ENCODE results near the gene PRSS38. TPM values are rescaled to one million over a fixed set of nuclear protein-coding genes. Genes with fewer than 3 reads are reported as not detected.
A peak's percentile ranks its signal among the peaks of the same experiment; 100 is the strongest.

The PRSS38 gene
- total RNA-seq, 2 donors from 2014 or later: not detected

- no peak for ATAC-seq
- intact Hi-C loops (cut with DNase I, micrococcal nuclease): no loop called here
- no peak for DNase-seq
Measured at GRCh38 chr1:227791425-227792143, 23.9 kb upstream of the PRSS38 start.

DNA sequence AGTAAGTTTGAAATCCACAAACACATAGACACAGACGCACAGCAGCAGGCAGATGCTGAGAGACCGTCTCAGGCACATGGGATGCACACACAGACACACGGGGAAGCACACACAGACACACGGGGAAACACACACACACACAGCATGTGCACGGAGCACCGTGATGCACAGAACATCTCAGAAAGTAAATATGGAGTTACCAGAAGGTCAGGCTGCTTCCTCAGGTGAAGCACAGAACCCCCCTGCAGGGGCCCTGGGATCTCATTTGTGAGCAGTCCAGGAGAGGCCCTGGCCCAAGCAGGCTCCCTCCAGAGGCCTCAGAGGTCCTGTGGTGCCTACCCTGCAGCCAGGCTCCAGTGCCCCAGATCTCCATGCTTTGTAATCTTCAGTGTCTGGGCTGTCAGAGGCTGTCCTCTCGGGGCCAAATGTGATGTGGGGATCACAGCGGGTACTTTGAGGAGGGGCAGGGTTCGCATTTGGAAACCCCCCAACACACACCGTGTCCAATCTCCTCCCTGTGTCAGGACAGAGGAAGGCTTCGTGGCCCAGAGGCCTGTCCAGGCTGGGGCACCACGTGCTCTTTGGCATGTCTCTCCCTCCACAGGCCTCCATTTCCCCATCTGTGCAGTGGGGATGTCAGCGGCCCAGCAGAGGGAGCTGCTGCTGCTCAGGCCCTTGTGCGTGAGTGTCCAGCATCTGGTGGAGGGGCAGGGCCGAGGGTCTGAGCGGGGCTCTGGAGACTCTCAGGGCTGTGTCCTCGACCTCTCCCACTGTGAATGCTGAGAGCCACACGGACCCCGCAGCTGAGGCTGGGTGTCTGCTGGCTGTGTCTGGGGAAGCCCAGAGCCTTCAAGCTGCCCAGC, 23.0 kb upstream of the PRSS38 start:
- ATAC-seq: no peak
- intact Hi-C loops (cut with DNase I, micrococcal nuclease): no loop called here

DNA sequence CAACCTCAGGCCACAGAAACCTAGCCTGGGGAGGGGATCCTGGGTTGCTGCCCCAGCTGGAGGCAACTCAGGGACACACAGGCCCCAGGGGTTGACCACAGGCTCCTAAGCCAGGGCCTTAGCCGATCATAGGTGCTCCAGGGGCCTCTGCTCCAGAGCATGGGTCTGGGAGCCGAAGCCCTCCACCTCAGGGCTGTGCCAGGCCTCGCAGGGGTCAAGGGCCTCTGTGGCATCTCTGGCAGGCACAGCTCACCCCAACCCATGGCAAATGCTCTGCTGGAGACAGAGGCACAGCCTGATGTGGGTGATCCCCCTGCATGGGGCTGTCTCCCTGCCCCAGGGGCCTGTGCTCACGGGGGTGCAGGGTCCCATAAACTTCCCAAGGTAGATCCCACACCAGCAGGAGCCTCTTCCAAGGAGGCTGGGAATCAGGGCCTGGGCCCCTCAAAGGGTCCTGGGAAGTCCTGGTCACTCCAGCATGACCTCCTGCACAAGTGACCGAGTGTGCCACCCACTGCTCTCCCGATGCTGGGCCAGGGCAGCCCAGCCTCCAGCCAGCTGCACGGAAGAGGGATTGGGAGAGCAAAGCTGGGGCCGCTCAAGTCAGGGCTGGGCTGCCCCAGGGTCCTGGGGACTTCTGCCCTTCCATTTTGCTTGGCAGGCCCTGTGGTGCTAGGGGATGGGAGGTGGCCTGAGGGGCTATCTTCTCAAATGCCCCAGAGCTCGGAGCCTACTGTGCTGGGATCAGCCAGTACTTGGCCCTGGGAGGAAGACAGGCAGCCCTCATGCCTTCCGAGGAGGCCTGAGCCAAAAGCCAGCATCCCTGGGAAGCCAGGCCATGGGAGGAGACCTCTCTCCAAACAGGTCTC, 22.2 kb upstream of the PRSS38 start:
- intact Hi-C loops (cut with DNase I, micrococcal nuclease): no loop called here
- ATAC-seq (no peak), DNase-seq (no peak)

More for the DNA sequence above, 23.0 kb upstream of the PRSS38 start:
- DNase-seq: no peak

DNA sequence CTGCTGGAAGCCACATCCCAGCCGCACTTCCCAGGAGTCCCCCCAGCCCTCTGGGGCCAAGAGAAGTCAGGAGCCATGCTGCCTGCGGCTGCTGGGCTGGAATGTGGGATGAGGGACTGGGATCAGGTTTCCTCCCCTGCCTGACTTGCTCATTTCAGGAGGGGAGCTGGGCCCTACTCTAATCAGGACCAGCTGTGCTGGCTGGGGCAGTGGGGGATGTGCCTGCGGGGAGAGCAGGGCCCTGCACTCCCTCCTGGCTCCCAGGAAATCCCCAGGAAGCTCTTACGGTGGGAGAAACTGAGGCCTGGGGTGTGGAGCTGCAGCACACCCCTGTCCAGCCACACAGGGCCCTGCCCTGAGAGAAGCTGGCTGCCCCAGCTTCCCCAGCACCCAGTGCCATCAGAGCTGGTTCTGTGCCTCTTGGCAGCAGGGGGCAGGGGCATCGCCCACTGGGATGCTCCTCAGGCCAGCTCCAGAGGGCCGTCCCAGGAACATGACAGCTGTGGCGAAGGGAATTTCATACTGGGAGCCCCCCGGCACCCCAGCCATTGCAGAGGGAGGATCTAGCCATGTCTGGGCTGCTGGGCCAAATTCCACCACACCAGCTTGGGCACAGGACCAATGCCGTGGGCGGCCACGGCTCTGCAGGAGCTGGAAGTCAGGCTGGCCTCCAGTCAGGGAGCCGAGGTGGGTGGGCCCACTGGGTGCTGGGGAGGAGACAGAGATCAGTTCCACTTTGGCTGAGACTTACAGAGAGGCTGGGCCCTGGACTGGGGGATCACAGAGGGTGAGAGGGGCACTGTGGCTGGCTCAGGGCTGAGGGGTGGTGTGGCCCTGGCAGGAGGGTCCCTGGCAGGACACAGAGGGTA, 21.3 kb upstream of the PRSS38 start:
- DNase-seq (peak in 1 of 2 donors; percentile 38), ATAC-seq (no peak)
- intact Hi-C loops (cut with DNase I, micrococcal nuclease): no loop called here

DNA sequence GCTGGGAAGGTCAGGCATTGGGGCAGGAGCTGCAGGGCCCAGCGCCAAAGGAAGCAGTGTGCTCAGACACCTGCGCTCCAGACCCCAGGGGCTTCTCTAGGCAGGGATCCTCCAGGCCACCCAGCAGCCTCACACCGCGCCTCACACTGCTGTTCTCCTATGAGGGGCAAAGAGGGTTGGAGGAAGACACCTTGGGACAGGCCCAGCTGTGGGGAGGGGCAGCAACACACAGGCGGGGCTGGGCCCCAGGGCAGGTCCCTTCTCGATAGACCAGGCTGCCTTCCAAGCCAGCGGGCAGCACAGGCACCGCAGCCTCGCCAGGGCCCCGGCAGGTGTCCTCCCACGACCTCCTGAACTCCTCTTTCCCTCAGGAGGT, 20.7 kb upstream of the PRSS38 start:
- intact Hi-C loops (cut with DNase I, micrococcal nuclease): no loop called here
- no peak for DNase-seq
- ATAC-seq: no peak

GRCh38 chr1:227795732-227796131, 19.7 kb upstream of the PRSS38 start:
- DNase-seq: no peak
- ATAC-seq: no peak
- intact Hi-C loops (cut with DNase I, micrococcal nuclease): no loop called here

DNA sequence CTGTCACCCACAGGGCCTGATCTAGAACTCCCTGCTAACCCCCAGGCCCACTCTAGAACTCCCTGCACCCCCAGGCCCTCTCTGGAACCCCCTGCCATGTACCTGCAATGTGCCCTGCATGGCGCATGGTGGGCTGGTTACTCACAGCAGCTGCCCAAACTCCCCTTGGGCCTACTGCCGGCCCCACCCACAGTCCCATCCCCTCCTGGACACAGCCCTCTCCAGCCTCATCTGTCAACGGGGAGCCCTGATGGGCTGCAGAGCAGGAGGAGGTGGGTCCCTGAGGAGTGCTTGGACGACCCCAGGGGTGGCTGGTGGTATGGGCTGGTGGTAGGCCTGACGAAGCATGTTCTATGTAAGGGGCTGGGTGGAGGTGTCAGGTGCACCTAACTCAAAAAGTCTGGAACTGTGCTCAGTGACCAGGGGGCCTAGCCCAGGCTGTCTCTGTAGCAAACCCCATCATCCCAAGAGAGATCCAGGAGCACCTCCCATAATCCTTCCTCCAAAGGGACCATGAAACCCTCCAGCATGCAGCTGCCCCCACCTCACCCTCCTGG, 19.0 kb upstream of the PRSS38 start:
- ATAC-seq: no peak
- intact Hi-C loops (cut with DNase I, micrococcal nuclease): no loop called here
- DNase-seq: no peak

GRCh38 chr1:227797144-227797543, 18.3 kb upstream of the PRSS38 start:
- no peak for DNase-seq
- no peak for ATAC-seq
- intact Hi-C loops (cut with DNase I, micrococcal nuclease): no loop called here

GRCh38 chr1:227797625-227798024, 17.9 kb upstream of the PRSS38 start:
- intact Hi-C loops (cut with DNase I, micrococcal nuclease): no loop called here
- ATAC-seq: no peak
- no peak for DNase-seq

DNA sequence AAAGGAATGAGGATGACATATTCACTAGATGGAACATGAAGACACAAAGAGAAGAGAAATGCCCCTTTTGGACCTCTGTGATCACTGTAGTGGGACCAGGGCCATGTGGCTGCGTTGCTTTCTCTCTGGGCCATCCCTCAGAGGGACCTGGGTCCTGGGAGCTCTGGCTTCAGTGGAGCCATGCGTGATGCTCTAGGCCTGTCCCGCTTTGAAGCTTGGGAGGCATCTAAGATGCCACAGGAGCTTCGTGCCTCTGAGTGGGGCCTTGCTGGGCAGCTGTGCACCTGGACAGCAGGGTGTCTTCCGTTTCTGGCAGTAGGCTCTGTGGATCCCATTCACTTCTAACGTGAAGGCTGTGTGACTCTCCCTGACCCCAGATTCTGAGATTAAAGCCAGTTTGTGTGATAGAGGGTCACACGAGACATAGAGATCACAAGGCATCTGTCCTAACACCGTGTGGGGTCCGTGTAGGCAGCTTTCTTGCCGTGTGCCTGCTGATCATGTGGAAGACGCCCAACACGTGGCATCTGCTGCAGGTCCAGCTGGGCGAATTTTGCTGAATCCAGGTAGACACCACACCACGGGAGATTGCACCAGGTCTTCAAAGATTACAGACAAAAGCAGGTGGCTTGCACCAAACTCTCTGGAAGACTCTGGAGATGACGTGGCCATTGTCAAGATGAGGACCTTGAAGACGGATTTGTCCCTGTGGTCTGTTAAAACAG, 17.2 kb upstream of the PRSS38 start:
- DNase-seq (no peak), ATAC-seq (no peak)
- intact Hi-C loops (cut with DNase I, micrococcal nuclease): no loop called here

- intact Hi-C loops (cut with DNase I, micrococcal nuclease): no loop called here
- ATAC-seq: no peak
- DNase-seq: no peak
Measured at GRCh38 chr1:227799756-227800155, 15.7 kb upstream of the PRSS38 start.

- intact Hi-C loops (cut with DNase I, micrococcal nuclease): no loop called here
- ATAC-seq (no peak), DNase-seq (no peak)
Measured at GRCh38 chr1:227803933-227804332, 11.5 kb upstream of the PRSS38 start.

- DNase-seq (no peak), ATAC-seq (no peak)
- intact Hi-C loops (cut with DNase I, micrococcal nuclease): no loop called here
Measured at GRCh38 chr1:227805606-227806197, 9.8 kb upstream of the PRSS38 start.

DNA sequence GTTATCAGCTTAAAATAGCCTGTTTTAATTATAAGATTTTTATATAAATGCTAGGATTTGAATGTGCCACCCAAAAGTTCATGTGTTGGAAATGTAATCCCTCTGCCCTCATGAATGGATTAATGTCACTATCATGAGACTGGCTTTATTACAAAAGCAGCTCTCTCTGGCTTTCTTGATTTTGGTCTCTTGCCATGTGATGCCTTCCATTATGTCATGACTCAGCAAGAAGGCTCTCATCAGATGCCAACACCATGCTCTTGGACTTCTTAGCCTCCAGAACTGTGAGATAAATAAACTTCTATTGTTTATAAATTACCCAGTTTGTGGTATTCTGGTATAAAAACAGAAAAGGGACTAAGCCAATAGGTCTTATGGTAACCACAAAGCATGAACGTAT, 6.9 kb upstream of the PRSS38 start:
- DNase-seq (no peak), ATAC-seq (no peak)
- intact Hi-C loops (cut with DNase I, micrococcal nuclease): no loop called here

- ATAC-seq (no peak), DNase-seq (no peak)
- intact Hi-C loops (cut with DNase I, micrococcal nuclease): no loop called here
Measured at GRCh38 chr1:227809026-227809425, 6.4 kb upstream of the PRSS38 start.

GRCh38 chr1:227813962-227814361, 1.5 kb upstream of the PRSS38 start:
- intact Hi-C loops (cut with DNase I, micrococcal nuclease): no loop called here
- ATAC-seq (no peak), DNase-seq (no peak)

DNA sequence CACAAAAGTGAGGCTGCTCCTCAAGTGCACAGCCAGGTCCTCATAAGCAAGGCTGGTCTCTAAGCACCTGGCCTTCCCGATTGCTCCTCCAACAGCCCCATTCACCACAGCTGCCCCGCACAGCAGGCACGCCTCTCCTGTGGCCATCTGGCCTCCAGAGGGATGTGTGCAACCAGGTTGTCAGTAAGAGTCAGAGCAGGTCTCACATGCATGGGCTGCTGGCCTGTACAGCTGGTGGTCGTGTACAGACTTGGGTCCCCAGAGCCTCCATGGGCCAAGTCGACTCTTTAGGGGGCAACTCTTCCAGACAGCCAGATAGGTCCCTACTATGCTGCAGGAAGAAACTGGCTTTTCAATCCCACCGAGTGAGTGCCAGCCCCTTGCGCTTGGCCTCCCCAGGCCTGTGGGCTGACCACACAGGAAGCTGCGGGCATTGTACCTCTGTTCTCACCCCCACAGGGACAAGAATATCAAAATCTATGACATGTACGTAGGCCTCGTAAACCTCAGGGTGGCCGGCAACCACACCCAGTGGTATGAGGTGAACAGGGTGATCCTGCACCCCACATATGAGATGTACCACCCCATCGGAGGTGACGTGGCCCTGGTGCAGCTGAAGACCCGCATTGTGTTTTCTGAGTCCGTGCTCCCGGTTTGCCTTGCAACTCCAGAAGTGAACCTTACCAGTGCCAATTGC, 1.4 kb downstream of the PRSS38 start:
- ATAC-seq: no peak
- intact Hi-C loops (cut with DNase I, micrococcal nuclease): no loop called here
- no peak for DNase-seq
